GM21786 (cell line): ENCODE results near the gene TPPP3.

Experiments used
- ATAC-seq: cut with Tn5 transposase; IDR thresholded peaks from one replicate; pipeline ENCODE4 v1.9.1; 2021; ENCODE audit not compliant: unreplicated experiment

Gene TPPP3

GRCh38 chr16:67406111-67406971 lies 13.0 kb upstream of the TPPP3 start:
- no peak for ATAC-seq

DNA sequence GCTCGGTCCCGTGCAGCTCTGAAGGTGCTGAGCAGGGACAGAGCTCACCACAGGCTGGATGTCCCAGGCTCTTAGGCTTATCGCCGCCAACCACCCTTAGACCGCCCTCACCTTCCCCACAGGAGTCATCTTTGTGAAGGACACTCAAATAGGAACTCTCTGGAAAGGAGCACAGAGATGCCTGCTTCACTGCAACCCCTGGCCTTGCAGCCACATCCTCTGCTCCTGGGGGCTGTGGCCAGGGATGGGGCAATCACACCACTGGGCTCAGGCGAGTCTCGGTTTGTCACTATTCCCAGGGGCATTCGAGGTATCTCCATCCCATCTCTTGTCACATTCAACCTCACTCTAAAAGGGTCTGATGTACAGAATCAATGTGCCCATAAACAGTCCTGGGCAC lies 12.0 kb upstream of the TPPP3 start:
- ATAC-seq = no peak

GRCh38 chr16:67404740-67405226 lies 11.5 kb upstream of the TPPP3 start:
- ATAC-seq = no peak

- no peak for ATAC-seq
Observed at GRCh38 chr16:67403976-67404555, 10.8 kb upstream of the TPPP3 start.

GRCh38 chr16:67400901-67401300 lies 7.6 kb upstream of the TPPP3 start:
- ATAC-seq = no peak

DNA sequence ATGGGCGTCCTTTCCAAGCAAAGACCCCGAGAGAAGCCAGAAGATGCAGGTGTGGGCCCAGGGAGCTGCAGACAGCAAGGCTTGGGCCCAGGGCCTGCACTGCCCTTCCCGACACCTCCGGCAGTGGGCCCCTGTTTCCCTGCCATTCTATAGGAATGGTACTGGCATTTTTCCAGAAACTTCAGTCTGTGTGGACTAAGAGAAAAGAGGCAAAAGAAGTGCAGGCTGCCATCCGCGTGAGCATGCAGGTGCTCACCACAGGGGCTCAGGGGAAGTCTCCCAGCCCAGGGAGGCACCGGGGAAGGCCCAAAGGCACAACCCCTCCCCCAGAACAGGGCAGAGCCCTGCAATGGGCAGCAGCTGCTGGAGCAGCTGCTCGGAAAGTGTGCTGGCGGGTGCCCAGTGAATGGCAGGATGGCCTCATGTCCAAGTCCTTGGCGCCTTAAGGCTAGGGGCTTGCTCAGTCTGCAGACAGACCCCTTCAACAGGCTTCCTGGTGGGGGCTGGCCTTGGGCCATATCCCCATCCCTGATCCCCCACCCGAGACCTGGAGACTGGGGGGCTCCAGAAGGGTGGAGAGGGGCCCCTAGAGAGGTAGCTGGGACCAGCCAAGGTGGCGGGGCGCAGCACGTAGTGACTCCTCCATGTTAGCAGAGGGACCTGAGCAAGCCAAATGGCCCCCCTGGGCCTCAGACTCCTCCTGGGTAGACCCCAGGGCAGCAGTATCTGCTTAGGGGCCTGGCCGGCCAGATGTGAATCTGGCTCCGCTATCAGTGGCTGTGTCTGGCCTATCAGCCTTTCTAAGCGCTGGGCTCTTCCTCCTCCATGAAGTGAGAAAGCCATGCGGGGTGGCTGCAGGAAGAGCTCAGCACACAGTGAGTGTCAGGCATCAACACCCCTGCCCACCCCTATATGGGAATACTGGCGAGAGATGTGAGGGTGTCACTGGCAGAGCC lies 6.7 kb upstream of the TPPP3 start:
- ATAC-seq = no peak

DNA sequence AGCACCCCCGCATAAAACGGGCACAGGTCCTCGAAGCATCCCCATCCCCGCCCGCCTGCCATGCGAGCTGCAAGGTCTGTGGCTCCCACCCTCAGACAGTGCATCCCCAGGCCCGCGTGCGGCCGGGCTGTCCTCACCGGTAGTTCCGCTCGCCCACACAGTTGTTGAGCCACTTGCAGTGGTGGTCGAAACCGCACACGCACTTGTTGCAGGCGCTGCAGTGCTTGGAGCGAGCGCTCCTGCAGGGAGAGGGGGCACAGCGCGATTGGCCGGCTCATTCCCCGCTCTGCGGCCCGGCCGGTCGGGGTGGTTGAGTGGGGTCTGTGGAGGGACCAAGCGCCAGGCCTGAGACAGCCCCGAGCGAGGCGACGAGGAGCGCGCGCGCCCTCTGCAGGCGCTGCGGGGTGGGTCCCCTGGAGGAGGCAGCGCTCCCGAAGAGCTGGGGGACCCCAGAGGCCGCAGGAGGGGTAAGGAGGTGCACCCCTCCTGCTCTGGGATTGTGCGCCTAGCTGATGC lies 6.0 kb upstream of the TPPP3 start:
- ATAC-seq = no peak

- ATAC-seq = no peak
Observed at GRCh38 chr16:67398546-67399217, 5.4 kb upstream of the TPPP3 start.

DNA sequence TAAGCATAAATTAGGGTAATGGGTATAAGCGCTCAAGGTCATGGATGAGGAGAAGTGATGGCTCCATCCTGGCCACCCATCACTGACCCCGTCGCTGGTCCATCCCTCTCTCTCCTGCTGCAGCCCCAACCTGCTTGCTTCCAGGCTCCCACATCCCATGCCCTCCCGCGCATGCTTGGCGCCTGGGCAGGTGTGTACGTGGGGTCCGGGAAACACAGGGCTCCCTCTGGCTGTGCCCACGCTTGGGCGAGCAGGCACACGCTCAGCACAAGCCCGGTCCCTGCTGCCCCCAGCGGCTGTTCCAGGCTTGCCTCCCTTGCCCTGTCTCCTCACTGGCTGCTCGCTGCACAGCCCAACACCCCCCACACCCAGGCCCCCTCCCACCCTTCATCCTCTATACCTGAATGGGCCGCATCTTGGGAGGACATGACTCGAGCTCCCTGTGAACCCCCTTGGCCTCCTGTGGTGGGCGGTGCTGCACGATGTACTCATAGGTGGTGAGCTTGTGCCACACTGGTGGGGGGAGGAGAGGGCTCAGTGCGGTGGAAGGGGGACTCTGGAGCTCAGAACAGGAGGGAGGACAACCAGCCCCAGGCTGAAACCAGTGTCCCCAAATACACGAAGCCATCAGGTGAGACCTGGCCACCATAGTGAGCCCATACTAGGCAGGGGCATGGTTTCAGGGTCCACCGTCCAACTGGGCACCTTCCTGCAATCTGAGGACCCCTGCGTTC lies 4.7 kb upstream of the TPPP3 start:
- ATAC-seq = no peak

DNA sequence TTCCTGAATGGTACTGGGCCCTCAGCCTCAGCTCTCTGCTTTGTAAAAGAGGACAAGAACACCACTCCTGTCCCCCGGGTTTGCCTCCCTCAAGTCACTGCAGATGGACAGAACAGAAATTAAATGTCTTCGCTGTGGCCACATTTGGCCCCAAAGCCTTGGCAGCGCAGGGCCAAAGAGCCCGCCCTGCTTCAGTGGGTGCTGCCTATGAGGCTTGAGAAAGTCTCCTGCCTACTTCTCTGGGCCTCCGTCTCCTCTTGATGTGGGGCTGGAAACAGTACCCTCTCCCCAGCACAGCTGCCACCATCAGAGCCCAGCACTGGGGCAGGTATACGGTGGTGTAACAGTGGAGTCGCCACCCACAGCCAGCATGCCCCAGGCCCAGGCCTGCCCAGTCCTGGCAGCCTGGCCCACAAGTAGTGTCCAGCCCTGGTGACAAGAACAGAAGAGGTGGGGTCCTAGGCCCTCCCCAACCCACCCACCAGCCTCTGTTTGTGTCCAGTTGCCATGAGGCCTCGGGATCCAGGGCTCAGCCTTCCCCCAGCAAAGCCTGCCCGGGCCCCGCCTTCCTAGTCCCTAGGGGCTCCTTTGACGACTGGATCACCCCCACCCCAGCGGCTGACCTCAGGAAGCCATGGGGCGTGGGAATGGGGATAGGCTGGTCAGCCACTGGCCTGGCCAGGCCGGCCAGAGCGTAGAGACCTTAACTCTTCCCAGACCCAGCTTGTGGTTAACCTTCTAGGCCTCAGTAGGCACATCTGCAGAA lies 3.9 kb upstream of the TPPP3 start:
- no peak for ATAC-seq

DNA sequence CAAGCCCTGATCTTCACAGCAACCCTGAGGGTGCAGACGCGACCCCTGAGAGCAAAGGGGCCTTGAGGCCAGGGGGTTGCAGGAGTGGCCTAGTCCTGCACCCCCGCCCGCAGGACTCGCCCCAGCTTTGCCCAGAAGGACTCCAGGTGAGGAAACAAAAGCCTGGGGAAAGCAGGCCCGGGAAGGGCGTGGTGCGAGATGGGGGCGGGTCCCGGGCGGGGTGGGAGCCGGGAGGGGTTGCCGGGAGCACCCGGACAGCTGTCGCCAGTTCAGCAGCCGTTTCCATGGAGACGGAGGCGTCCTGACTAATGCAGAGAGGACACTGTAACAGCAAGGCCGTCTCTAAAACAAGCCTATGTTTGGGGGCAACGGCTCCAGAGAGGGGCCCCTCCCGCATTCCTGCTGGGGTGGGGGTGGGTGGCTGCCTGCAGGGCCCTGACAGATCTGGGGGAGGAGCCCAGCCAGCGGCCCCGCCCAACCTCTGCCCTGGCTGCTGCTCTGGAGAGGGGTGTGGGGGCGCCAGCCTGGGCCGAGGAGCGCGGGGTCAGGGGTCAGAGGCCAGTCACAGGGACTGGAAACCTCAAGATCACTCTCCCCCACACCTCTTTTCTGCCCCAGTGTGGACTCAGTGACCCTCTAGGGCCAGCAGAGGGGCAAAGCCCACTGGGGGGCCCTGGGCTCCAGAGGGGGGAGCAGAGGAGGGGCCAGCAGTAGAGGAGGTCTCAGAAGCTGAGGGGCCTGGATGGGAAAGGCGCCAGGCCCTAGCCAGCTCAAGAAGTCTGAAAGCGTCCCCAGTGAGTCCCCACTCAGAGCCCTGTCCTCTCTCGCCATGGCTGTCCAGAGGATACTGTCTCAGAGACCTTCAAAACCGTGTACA lies 3.1 kb upstream of the TPPP3 start:
- no peak for ATAC-seq

- ATAC-seq = no peak
Observed at GRCh38 chr16:67395458-67396158, 2.3 kb upstream of the TPPP3 start.

DNA sequence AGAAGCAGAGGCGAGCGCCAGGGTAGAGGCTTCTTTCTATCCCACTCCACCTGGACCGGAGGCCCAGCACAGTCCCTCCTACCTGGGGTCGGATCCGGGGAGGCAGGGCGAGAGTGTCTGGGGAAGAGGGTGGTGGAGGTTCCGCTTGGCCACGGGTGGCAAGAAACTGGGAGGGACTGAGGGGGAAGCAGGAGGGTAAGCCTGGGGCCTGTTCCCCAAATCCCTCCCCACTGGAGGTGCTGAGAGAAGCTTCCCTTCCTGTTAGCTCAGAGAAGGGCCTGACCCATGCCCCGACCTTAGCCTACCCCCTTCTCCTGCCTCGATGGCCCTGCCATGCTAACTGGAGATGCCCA lies 1.8 kb upstream of the TPPP3 start:
- no peak for ATAC-seq

GRCh38 chr16:67394155-67395104 lies 1.1 kb upstream of the TPPP3 start:
- no peak for ATAC-seq

DNA sequence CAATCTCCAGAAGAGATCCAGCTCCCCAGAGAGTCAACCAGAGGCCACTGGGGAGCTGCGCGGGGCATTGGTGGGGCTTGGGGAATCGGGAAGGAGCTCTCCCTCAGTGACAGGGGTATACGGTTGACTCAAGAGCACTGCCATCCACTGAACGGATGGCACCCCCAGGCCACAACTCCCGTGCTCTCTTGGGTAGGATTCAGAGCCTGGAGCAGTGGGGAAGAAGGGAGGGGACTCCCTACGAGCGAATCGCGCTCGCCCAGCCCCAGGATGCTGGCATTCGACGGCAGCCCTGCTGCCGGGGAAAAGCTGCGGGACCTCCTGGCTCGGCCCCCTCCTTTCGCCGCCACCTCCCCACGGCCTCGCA lies 473 bp upstream of the TPPP3 start:
- no peak for ATAC-seq

- ATAC-seq = no peak
Observed at GRCh38 chr16:67392301-67393059, 818 bp downstream of the TPPP3 start.
